Lower lobe of right lung (tissue), 2 donors: Measurements from ENCODE around the gene POLR1D. TPM values are rescaled to one million over a fixed set of nuclear protein-coding genes. Genes with fewer than 3 reads are reported as not detected.
A peak's percentile ranks its signal among the peaks of the same experiment; 100 is the strongest.

Experiments
- ATAC-seq, 2 donors: fragments of 200-7000 bp; cut with Tn5 transposase; one replicate each; pipeline ENCODE4 v1.9.1; 2020 to 2022; ENCODE audit warnings: mild to moderate bottlenecking in 2 of 2, moderate library complexity in 2 of 2
- DNase-seq: peaks from one replicate; pipeline ENCODE4 v3.0.0-alpha.2; 2020
- H3K27ac ChIP-seq: fragments of 200-600 bp; one replicate; pipeline ENCODE4 v1.8.0; 2022
- H3K27me3 ChIP-seq: fragments of 200-600 bp; one replicate; pipeline ENCODE4 v1.8.0; 2022; ENCODE audit warnings: low read depth
- H3K36me3 ChIP-seq: fragments of 200-600 bp; one replicate; pipeline ENCODE4 v1.8.0; 2022; ENCODE audit warnings: mild to moderate bottlenecking
- H3K4me1 ChIP-seq: fragments of 200-600 bp; one replicate; pipeline ENCODE4 v1.8.0; 2022
- H3K4me3 ChIP-seq: fragments of 200-600 bp; one replicate; pipeline ENCODE4 v1.8.0; 2022; ENCODE audit warnings: mild to moderate bottlenecking
- H3K9me3 ChIP-seq: fragments of 200-600 bp; one replicate; pipeline ENCODE4 v1.8.0; 2022
- intact Hi-C: fragments of 100-400 bp; cut with DNase I; formaldehyde crosslinking; loops from one replicate; pipeline ENCODE4 v1.11.0; 2022
- total RNA-seq: library from RNA; stranded (reverse); fragmentation: NEBNext Ultra II Directional; extraction: Animal tissue kit (Norgen Biotek cat#: 25700); gene quantifications from one replicate; pipeline ENCODE4 v1.2.1, GENCODE V29; 2021
- TF ChIP-seq, protein P1 (sequence below): fragments of 200-600 bp; IDR thresholded peaks from one replicate; pipeline ENCODE4 v1.8.0; 2022; ENCODE audit warnings: antibody characterized with exemption, mild to moderate bottlenecking
- donor health status: DM: no; HTN: yes; CAD: no; lungs with severe emphysema.

The POLR1D gene
- total RNA-seq, 1 donor from 2014 or later: 129 TPM

DNA sequence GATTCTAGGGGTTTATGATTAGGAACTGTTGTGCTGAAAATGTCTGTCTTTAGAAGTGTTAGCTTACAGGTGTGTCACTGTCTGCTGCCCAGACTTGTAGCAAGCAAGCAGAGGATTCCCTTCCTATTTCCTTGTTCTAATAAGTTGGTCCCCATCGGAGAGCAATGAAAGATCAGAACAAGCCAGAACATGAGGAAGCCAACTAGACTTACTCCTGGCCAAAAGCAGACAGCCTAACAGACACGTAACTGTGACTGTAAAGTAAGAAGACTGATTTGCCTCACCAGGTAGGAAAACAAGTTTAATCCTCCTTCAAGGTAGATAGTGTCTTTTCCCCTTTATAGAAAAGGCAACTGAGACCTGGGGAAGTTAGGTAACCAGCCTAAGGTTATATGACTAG is 12.5 kb downstream of the POLR1D start:
- H3K27ac ChIP-seq: no peak overlapping the region
- H3K9me3 ChIP-seq: no peaks in the 10 kb centered on the region
- DNase-seq (no peak), ATAC-seq (no peak)
- H3K4me3 ChIP-seq: no peak overlapping the region
- no peaks in the 10 kb centered on the region for H3K27me3 ChIP-seq
- intact Hi-C loops: no loop called here
- H3K36me3 ChIP-seq: no peaks in the 10 kb centered on the region
- H3K4me1 ChIP-seq: peaks cover 12% of the 10 kb centered on the region
- TF ChIP-seq, protein P1, sequence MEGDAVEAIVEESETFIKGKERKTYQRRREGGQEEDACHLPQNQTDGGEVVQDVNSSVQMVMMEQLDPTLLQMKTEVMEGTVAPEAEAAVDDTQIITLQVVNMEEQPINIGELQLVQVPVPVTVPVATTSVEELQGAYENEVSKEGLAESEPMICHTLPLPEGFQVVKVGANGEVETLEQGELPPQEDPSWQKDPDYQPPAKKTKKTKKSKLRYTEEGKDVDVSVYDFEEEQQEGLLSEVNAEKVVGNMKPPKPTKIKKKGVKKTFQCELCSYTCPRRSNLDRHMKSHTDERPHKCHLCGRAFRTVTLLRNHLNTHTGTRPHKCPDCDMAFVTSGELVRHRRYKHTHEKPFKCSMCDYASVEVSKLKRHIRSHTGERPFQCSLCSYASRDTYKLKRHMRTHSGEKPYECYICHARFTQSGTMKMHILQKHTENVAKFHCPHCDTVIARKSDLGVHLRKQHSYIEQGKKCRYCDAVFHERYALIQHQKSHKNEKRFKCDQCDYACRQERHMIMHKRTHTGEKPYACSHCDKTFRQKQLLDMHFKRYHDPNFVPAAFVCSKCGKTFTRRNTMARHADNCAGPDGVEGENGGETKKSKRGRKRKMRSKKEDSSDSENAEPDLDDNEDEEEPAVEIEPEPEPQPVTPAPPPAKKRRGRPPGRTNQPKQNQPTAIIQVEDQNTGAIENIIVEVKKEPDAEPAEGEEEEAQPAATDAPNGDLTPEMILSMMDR: no peak

DNA sequence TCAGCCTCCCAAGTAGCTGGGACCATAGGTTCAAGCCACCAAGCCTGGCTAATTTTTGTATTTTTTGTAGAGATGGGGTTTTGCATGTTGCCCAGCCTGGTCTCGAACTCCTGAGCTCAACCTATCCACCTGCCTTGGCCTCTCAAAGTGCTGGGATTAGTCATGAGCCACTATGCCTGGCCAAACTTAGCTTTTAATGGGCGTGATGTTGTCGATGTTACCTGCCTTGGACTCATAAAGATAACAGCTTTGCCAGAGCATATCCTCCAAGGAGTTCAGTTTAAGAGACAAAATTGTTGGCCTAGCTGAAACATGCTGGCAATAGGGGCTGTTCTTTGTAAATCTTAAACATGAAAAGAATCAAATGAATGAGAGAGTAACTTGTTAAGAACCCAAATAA is 13.1 kb downstream of the POLR1D start:
- intact Hi-C loops: no loop called here
- no peak overlapping the region for H3K4me3 ChIP-seq
- no peak overlapping the region for H3K27ac ChIP-seq
- H3K9me3 ChIP-seq: no peaks in the 10 kb centered on the region
- no peaks in the 10 kb centered on the region for H3K27me3 ChIP-seq
- ATAC-seq (no peak), DNase-seq (no peak)
- TF ChIP-seq, protein P1: no peak
- peaks cover 18% of the 10 kb centered on the region for H3K4me1 ChIP-seq
- H3K36me3 ChIP-seq: no peaks in the 10 kb centered on the region

DNA sequence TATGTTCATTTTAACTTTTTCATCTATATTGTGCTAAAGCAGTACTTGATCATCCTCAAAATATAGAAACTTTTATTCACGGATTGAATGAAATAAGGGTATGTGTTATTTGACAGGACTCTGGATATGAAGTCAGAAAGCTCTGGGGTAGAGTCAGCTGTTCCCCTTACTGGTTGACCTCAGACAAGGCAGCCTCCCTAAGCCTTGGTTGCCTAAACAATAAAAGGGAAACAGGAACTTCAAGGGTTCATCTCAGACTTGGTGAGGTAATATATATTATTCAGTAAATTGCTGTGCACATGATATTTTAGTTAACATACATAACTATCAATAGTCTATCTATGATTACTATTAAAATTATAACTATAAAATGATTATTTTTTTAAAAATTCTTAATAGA is 13.6 kb downstream of the POLR1D start:
- DNase-seq (no peak), ATAC-seq (peak; percentile 56 to 62)
- Histone ChIP-seq H3K4me3 (no peak overlapping the region), H3K27me3 (no peaks in the 10 kb centered on the region), H3K4me1 (peaks cover 23% of the 10 kb centered on the region), H3K36me3 (no peaks in the 10 kb centered on the region), H3K9me3 (no peaks in the 10 kb centered on the region), H3K27ac (no peak overlapping the region)
- intact Hi-C loops: no loop called here
- TF ChIP-seq, protein P1: no peak

DNA sequence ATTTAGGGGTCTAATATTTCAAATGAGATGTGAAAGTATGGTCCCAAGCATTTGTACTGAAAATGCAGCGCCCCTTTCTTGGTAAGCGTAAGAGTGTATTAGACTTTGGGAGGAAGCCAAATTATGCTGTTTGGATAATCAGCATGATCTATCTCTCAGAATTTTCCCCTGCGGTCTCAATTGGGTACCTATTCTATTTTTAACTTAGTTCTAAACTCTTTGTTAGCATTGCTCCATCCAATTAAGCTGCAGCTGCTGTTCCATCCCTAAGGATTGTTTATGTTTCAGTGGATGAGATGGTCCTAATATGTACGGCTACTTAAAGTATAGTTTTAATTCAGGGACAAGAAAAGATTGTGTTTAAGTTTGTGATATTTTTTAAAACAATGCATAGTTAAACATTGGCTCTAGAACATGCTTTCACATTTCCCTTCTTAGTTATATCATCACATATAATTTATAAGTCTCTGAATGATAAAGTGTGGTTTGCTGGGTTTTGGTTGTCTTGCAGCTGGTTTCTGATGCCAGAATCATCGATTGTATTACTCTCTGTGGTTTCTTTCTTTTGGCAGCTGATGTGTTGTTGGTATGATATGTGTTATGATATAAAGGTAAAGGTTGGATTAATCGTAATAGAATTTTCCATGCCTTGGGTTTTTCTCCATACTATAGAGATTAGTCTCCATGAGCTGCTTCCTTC is 15.0 kb downstream of the POLR1D start:
- ATAC-seq (no peak), DNase-seq (no peak)
- no peak overlapping the region for H3K4me3 ChIP-seq
- H3K27me3 ChIP-seq: no peaks in the 10 kb centered on the region
- peaks cover 23% of the 10 kb centered on the region for H3K4me1 ChIP-seq
- TF ChIP-seq, protein P1: no peak
- no peaks in the 10 kb centered on the region for H3K9me3 ChIP-seq
- intact Hi-C loops: no loop called here
- H3K36me3 ChIP-seq: no peaks in the 10 kb centered on the region
- H3K27ac ChIP-seq: no peak overlapping the region

DNA sequence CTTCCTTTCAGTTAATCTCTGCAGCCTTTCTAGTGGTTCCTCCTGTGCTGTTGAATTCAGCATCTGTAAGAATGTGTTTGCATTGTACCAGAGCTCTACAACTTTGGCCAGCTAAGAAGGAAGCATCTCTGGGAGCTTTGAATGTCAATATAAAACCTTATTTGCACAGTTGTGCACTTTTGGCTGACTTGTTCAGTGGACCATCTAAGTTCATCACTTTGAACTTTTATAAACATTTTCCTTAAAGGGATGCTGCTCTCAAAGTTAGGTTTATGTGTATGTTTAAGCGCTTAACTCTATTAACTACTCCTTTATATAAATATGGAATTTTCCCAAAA is 15.6 kb downstream of the POLR1D start:
- H3K36me3 ChIP-seq: no peaks in the 10 kb centered on the region
- H3K9me3 ChIP-seq: no peaks in the 10 kb centered on the region
- H3K4me1 ChIP-seq: peaks cover 23% of the 10 kb centered on the region
- ATAC-seq (no peak), DNase-seq (no peak)
- no peak overlapping the region for H3K4me3 ChIP-seq
- intact Hi-C loops: no loop called here
- TF ChIP-seq, protein P1: no peak
- H3K27ac ChIP-seq: no peak overlapping the region
- H3K27me3 ChIP-seq: no peaks in the 10 kb centered on the region
